ENCODE data around the gene NUP43.
"Not testable (repeated sequence)": the region's sequence is repeated elsewhere in the genome, so short reads cannot be mapped to it uniquely, and the experiment has no call there.

Gene NUP43, protein sequence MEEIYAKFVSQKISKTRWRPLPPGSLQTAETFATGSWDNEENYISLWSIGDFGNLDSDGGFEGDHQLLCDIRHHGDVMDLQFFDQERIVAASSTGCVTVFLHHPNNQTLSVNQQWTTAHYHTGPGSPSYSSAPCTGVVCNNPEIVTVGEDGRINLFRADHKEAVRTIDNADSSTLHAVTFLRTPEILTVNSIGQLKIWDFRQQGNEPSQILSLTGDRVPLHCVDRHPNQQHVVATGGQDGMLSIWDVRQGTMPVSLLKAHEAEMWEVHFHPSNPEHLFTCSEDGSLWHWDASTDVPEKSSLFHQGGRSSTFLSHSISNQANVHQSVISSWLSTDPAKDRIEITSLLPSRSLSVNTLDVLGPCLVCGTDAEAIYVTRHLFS

DNA sequence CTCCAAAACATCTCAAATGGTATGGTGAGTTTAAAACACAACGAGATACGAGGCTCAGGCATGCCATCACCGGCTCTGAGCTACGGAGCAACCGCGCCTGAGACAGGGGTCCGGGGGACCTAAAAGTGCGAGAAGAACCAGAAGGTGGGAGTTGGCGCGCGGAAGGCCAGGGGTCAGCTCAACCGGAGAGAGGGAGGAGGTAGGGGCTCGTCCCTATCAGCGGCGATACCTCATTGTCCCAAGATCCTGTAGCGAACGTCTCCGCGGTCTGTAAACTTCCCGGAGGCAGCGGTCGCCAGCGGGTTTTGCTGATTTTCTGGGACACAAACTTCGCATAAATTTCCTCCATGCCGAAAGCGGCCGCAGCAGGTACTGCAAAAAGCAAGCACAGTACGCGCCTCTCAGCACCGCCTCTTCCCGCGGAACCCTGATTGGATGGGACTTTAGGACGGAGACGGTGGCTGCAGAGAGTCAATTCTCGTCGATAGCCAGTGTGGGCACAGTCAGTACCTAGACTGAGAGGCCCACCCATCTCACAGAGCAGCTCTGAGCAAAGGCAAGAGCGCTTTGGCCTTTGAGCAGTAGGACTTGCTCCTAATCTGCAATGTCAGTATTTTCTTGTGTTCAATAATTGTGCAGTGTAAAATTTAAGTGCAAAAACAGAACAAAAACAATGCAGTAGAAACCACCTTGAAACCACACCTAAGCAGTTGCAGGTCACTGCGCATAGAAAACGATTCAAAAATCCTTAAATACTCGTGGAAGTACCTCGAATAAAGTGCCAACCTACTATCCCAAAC, at the start of gene NUP43:
Gene NUP43, minus strand, starts transcription at position 383 of the 800 bp plus-strand sequence. Its CDS starts 34 bp downstream, at position 349.
- peak; percentile 91 for DNase-seq

DNA sequence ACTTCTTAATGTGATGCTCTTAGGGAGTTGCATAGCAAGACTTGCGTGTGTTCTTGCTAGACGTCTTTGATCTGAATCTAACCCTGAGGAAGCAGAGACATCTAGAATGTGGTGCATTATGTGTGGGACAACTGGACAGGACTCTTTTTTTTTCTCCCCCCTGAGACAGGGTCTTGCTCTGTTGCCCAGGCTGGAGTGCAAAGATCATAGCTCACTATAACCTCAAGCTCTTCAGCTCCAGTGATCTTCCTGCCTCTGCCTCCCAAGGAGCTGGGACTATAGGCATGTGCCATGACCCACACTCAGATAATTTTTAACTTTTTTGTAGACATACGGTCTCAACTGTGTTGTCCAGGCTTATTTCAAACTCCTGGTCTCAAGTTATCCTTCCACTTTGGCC, 37.2 kb upstream of the NUP43 start:
- DNase-seq: no peak

DNA sequence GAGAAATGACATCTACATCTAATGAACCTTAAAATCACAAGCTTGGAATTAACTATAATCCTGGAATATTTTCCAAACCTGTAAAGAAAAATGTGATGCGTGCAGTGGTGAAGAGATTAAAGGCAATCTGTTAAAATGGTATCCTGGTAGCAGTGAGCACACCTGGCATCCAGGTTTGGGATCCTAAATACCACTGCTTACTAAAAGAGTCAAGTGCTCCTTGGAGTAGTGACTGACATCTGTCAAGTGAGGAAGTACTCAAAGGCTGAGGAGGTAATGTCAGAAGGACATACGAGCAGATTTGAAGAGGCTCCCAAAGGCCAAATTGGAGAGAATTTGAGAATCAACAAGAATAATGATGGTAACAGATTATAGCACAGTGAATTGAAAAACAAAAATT, 36.0 kb upstream of the NUP43 start:
- no peak for DNase-seq

DNA sequence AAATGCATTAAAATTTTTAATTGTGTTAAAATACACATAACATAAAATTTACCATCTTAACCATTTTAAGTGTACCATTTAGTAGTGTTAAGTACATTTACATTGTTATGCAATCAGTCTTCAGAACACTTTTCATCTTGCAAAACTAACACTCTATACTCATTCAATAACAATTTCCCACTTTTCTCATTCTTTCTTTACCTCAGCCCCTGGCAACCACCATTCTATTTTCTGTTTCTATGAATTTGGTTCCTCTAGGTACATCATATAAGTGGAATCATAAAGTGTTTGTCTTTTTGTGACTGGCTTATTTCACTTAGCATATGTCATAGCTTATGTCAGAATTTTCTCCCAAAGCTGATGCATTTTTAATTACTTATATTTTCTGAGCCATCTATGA, 35.4 kb upstream of the NUP43 start:
- DNase-seq: no peak

DNA sequence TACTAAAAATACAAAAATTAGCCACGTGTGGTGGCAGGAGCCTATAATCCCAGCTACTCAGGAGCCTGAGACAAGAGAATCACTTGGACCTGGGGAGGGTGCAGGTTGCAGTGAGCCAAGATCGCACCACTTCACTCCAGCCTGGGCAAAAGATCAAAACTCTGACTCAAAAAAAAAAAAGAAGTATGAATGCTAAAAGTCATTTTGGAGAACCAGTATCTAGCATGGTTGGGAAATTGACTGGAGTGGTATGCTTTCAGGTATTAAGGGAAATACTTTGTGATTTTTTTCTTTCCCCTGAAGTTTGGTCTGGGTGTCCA, 33.3 kb upstream of the NUP43 start:
- DNase-seq: no peak

DNA sequence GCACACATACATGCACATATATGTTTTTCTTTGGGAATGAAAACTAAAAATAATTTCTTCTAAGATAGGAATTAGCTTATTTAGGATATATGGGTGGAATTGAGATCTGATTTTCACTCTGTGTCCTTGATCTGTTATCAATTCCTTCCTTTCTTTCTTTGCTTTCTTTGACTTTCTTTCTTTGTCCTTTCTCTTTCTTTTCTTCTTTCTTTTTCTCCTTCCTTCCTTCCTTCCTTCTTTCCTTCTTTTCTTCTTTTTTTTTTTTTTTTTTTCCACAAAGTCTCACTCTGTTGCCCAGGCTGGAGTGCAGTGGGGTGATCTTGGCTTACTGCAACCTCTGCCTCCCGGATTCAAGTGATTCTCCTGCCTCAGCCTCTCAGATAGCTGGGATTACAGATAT, 31.3 kb upstream of the NUP43 start:
- DNase-seq: no peak

DNA sequence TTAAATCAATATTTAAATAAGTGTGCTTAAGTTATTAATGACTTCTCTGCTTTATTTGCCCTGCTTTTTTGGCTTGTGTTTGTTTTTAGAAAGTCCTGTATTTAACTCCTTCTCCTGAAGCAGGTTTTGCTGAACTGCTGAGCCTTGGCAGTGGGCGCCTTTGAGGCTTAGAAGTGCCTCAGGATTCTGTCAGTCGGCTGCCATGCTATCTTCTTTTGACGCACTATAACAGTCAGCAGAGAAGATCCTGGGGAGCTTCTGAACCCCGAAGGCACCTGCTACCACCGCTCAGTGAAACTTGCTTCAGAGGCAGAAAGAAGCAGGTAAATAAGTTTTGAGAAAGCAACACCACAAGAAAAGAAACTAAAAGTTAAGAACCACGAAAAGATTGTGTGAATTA, 25.6 kb upstream of the NUP43 start:
- no peak for DNase-seq

DNA sequence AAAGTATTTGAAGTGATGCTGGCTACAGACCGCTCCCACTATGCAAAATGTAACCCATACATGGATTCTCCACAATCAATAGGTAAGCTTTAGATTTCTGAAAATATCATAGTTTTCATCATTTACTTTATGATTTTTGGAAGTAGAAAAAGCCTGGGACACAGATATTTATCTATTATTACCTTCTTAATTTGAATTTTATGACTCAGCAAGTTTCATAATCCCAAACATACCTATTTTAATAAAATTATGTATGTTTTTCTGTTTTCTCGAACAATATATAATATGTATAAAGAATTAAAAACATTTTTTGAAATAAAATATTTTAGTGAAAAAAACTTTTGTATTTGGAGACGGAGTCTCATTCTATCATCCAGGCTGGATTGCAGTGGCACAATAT, 24.9 kb upstream of the NUP43 start:
- DNase-seq: no peak

DNA sequence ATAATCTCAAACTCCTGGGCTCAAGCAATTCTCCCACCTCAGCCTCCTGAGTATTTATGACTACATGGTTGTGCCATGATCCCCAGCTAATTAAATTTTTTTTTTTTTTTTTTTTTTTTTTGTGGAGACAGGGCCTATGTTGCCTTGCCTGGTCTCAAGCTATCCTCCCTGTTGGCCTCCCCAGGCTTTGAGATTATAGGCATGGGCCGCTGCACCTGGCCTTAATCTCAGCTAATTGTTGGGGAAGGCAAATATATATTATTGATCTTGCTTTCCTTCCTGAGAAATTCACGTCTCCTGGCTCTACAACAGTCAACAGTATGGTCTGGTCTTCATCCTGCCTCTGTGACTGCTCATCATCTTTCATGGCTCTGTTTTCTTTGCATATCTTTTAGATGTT, 23.3 kb upstream of the NUP43 start:
- DNase-seq: no peak

DNA sequence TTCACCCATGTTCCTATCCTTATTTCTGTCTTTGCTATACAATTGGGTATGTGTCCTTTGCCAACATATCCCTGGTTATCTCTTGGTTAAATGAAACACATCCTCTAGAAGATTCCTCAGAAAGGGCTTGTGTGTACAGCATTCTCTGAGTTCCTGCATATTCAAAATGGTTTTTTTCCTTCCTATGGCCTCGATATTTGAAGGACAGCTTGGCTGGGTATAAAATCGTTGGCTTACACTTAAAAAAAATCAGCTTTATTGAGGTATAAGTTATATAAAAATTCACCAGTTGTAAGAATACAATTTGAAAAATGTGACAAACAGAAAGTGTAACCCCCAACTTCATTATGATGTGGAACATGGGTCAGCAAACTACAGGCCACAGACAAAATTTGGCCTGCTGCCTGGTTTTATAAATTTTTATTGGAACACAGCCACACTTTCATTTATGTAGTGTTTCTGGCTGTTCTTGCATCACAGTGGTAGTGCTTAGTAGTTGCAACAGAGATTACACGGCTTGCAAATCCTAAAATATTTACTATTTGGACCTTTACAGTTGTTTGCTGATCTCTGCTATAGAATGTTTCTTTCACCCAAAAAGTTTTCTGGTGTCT, 19.9 kb upstream of the NUP43 start:
- no peak for DNase-seq

DNA sequence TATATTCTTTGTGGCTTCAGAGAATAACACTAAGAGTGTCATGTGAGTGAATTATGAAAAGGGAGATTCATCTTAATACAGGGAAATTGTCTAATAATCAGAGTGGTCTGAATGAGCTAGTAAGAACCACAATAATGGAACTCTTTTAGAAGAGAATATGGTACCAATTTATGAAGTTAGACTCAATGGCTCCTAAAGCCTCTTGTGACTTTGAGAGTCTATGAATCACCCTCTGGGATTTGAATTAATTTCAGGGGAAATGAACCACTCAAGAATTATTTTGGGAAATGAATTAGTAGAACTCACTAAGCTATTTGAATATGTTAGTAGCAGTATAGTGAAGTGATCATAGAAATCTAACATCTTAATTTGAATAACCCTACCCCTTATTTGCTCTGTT, 17.5 kb upstream of the NUP43 start:
- DNase-seq: no peak

DNA sequence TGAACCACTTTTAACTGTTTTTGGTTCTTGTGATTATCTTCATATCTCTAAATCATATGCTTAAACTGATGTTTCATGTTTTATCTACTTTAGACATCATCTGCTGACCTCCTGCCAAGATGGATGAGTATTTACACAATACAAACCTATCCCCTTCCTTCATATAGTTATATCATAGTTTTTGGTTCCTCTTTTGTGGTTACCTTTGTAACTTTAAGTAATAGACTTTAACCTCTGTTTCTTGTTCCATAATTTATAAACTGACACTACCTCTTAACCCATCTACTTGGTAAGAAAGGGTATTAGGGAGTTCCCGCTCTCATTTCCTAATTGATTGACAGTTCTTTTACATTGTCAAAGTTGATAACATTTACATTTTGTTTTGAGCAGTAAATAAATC, 15.1 kb upstream of the NUP43 start:
- no peak for DNase-seq

DNA sequence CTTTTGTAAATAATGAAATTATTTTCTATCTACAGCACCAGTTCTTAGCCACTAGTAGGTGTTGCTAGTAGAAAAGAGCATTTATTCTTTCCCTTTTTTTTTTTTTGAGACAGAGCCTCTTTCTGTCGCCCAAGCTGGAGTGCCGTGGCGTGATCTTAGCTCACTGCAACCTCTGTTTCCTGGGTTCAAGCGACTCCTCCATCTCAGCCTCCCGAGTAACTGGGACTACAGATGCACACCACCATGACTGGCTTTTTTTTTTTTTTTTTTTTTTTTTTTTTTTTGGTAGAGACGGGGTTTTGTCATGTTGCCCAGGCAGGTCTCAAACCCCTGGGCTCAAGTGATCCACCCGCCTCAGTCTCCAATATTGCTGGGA, 9.9 kb upstream of the NUP43 start:
- DNase-seq: no peak

DNA sequence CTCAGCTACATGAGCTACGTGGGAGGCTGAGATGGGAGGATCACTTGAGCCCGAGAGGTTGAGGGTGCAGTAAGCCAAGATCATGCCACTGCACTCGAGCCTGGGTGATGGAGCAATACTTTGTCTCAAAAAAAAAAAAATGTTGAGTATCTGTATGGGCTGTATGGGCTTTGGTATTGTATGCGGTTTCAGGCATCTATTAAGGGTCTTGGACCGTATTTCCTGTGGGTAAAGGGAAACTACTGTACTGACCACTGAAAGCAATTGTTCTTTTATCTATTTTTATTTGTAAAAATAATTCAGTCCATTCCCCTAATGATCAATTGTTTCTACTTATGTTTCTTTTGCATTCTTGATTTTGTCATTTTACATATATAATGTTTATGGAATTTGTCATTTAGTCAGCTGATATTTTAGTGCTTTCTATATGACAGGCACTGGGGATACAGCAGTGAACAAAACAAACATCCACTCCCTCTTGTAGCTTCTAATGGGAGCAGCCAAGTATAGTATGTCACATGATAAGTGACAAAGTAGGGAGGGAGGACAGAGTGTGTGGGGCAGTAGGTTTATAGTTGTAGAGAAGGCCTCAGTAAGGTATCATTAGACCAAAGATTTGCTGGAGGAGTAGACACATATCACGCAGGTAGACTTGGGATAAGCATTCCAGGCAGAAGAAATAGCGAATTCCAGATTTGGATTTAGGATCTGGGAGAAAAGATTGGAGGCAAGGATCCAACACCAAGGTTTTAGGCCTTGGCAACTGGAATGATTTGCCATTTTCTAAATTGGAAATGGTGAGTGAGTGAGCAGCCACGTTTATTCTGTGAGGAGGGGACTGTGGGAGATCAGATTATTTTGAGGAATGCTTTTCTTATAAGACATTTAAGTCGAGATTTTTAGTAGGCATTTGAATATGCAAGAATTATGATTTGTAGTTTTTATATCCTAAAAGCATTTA, 9.3 kb upstream of the NUP43 start:
- no peak for DNase-seq

DNA sequence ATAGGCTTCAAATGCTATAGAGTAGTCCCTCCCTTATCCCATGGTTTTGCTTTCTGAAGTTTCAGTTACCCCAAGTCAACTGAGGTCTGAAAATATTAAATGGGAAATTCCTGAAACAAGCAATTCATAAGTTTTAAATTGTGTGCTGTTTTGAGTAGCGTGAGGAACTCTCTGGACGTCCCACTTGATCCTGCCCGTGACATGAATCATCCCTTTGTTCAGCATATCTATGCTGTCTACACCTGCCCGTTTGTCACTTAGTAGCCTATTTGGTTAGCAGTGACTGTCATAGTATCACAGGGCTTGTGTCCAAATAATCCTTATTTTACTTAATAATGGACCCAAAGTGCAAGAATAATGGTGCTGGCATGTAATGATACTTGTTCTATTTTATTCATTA, 8.2 kb upstream of the NUP43 start:
- DNase-seq: no peak

DNA sequence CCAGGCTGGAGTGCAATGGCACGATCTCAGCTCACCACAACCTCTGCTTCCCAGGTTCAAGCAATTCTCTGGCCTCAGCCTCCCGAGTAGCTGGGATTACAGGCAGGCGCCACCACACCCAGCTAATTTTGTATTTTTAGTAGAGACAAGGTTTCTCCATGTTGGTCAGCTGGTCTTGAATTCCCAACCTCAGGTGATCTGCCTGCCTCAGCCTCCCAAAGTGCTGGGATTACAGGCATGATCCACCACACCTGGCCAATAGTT, 7.0 kb upstream of the NUP43 start:
- not testable (repeated sequence) for DNase-seq

DNA sequence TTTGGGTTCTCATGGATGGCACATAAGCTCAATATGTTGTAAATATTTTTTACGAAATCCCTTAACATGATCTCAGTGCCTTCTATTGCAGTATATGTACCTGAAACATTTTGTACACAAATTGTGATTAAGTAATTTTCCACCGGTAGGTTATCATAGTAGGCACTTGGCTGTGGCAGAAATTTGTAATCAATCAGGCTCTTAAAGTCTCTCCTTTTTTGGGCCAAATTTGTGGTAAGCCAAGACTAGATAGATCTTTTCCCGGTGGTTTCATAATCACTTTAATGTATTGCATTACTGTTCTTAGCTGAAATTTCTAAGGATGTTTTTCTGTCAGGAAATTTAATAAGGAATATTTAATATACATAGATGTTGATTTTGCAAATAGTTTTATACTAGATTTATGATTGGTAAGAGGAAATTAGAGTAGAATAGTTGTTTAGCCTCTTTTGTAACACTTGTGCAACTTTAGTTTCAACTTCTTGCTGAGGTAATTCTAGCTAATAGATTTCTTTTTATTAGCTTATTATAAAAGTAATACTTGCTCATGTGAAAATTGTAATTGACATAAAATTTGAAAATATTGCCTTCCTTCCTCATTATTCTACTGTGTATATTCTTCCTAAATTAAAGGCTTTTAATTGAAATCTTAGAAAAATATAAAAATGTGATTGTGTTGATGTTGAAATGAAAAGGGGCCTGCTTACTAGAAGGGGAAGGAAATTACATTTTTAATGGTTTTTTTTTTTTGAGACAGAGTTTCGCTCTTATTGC, 6.5 kb upstream of the NUP43 start:
- DNase-seq: no peak

DNA sequence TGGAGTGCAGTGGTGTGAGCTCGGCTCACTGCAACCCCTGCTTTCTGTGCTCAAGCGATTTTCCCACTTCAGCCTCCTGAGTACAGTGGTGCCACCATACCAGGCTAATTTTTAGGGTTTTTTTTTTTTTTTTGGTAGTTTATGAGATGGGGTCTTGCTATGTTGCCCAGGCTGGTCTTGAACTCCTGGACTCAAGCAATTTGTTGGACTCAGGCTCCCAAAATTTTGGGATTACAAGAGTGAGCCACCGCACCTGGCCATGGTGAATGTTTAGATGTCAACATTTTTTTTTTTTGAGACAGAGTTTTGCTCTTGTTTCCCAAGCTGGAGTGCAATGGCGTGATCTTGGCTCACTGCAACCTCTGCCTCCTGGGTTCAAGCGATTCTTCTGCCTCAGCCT, 5.6 kb upstream of the NUP43 start:
- DNase-seq: not testable (repeated sequence)

DNA sequence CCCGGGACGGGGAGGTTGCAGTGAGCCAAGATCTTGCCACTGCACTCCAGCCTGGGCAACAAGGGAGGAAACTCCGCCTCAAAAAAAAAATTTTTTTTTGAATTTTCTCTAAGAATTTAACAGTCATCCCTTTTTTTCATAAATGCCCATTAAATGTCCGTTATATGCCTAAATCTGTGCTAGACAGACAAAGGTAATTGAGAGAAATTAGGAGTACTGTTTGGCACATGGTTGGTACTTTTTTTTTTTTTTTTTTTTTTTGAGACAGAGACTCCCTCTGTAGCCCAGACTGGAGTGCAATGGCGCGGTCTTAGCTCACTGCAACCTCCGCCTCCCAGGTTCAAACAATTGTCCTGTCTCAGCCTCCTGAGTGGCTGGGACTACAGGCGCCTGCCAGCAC, 4.9 kb upstream of the NUP43 start:
- DNase-seq: no peak

DNA sequence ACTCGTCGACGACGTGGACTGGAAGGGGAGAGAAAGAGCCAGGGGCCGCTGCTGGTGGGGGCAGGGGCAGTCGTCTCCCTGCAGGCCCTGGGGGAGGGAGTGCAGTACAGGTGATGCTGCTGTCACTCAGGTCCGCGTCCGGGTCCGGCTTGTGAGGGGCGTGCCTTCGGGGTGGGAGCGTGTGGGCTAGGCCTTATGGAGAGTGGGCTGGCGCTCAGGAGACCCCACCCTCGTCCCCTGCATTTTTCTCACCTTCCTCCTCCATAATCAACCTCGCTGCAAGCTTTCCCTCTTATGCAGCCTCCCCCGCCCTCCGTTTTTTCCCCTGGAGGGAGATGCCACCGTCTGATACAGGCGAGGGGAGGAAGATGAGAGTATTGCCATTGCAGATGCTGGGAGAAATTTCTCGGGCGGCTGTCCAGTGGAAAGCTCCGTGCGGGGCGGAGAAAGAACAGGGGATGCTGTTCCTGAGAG, 3.8 kb upstream of the NUP43 start:
- DNase-seq: peak; percentile 32

DNA sequence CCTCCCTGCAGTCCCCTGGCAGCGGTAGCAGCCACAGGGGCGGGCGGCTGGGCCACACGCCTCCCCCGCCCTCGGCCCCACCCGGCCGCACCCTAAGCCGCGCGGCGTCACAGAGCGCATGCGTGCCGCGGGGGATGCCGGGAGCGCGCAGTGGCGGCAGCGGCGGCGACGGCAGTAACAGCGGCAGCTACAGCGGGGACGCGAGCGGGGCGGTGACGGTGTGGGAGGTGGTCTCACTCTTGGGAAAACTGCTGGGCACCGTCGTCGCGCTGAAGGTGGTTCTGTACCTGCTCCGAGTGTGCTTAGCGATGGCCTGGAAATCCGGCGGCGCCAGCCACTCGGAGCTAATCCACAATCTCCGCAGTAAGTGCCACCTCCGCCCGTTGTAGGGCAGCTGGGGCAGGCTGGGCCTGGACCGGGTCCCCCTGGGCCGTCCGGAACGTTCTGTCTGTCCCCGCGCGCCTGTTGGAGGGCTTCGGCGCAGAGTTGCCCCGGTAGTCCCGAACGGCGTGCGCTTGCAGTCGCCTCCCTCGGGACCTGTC, 3.3 kb upstream of the NUP43 start, which contains the start of gene PCMT1:
Gene PCMT1, plus strand, starts transcription at position 148 of the 542 bp plus-strand sequence. Its CDS starts 161 bp downstream, at position 309.
- DNase-seq: peak; percentile 92

DNA sequence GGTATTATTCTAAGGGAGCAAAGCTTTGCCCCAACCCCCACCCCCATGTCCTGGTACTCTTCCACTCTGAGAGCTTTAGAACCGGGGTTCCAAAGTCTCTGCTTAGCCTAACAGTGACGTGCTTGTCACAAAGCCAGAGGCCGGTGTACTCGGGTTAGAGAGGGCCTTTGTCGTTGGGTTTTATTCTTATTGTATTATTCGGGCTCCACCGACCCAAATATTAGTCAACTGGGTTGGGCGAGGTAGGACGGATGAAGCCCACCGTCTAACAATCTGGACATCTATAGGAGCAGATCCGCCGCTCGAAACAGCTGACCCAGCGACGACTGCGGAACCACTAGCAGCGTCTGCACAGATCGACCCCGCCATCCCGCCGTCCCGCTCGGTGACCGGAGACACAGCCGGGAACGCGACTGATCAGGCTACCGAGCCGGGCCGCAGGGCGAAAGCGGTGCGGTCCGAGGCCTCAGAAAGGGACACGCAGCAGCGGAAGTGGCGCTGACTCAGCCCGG, 2.8 kb upstream of the NUP43 start:
- not testable (repeated sequence) for DNase-seq

Measured in CD4-positive, alpha-beta T cell treated with Interleukin-15 for 1 hour (primary cell).